Stimulated activated CD8-positive, alpha-beta memory T cell treated with anti-CD3 and anti-CD28 coated beads, Interleukin-4, amount 100 ng/mL, for 24 hours (primary cell): ENCODE data around the gene NRCAM.
"Not testable (repeated sequence)": the region's sequence is repeated elsewhere in the genome, so short reads cannot be mapped to it uniquely, and the experiment has no call there.

ENCODE experiments used
- DNase-seq: peaks from one replicate; pipeline ENCODE4 v3.0.0-alpha.2; 2020; ENCODE audit warnings: low read depth

NRCAM gene

GRCh38 chr7:108278776-108279175, 177.5 kb downstream of the NRCAM start:
- no peak for DNase-seq

- no peak for DNase-seq
These were observed 178.0 kb downstream of the NRCAM start for GRCh38 chr7:108278281-108278680.

GRCh38 chr7:108274447-108274846, 181.8 kb downstream of the NRCAM start:
- not testable (repeated sequence) for DNase-seq

GRCh38 chr7:108272891-108273290, 183.3 kb downstream of the NRCAM start:
- not testable (repeated sequence) for DNase-seq

GRCh38 chr7:108270385-108271015, 185.7 kb downstream of the NRCAM start:
- DNase-seq, result no peak

GRCh38 chr7:108268200-108268820, 187.9 kb downstream of the NRCAM start:
- no peak for DNase-seq

GRCh38 chr7:108267615-108268014, 188.6 kb downstream of the NRCAM start:
- no peak for DNase-seq

- no peak for DNase-seq
These were observed 189.7 kb downstream of the NRCAM start for GRCh38 chr7:108266491-108266890.

- DNase-seq, result no peak
These were observed 190.2 kb downstream of the NRCAM start for GRCh38 chr7:108266035-108266434.

GRCh38 chr7:108265007-108265406, 191.2 kb downstream of the NRCAM start:
- DNase-seq, result no peak

GRCh38 chr7:108263425-108263824, 192.8 kb downstream of the NRCAM start:
- DNase-seq, result no peak

- no peak for DNase-seq
These were observed 194.5 kb downstream of the NRCAM start for GRCh38 chr7:108261560-108262255.

GRCh38 chr7:108259447-108259846, 196.8 kb downstream of the NRCAM start:
- DNase-seq, result not testable (repeated sequence)

GRCh38 chr7:108257954-108258353, 198.3 kb downstream of the NRCAM start:
- DNase-seq, result no peak

- no peak for DNase-seq
These were observed 202.0 kb downstream of the NRCAM start for GRCh38 chr7:108254259-108254658.

- no peak for DNase-seq
These were observed 202.8 kb downstream of the NRCAM start for GRCh38 chr7:108253275-108254044.

GRCh38 chr7:108252177-108252576, 204.1 kb downstream of the NRCAM start:
- no peak for DNase-seq

GRCh38 chr7:108251700-108252099, 204.5 kb downstream of the NRCAM start:
- no peak for DNase-seq

- DNase-seq, result no peak
These were observed 206.8 kb downstream of the NRCAM start for GRCh38 chr7:108249453-108249852.

GRCh38 chr7:108248821-108249220, 207.4 kb downstream of the NRCAM start:
- DNase-seq, result no peak

- no peak for DNase-seq
These were observed 207.8 kb downstream of the NRCAM start for GRCh38 chr7:108248418-108248817.

- DNase-seq, result no peak
These were observed 208.6 kb downstream of the NRCAM start for GRCh38 chr7:108247614-108248013.
